K562 (cell line): ENCODE results near the gene RELL2. TPM values are rescaled to one million over a fixed set of nuclear protein-coding genes. Genes with fewer than 3 reads are reported as not detected.

ENCODE experiments used
- ADNP ChIP-seq: fragments of 200-800 bp; sonication (Bioruptor generic); IDR thresholded peaks from 2 replicates; pipeline ENCODE4 v1.6.1; 2016; ENCODE audit warnings: missing genetic modification characterization, missing compliant biosample characterization
- ASH1L ChIP-seq: fragments of 450-650 bp; IDR thresholded peaks from 2 replicates; pipeline ENCODE4 v1.6.1; 2018; ENCODE audit warnings: borderline replicate concordance, mild to moderate bottlenecking, low read depth; ENCODE audit not compliant: partially characterized antibody
- CHD4 ChIP-seq: fragments of 200-600 bp; sonication (generic); IDR thresholded peaks from 3 replicates; pipeline ENCODE4 v1.6.1; 2012; ENCODE audit warnings: low read depth, mild to moderate bottlenecking, mixed read lengths, low read length, inconsistent platforms; ENCODE audit not compliant: insufficient read depth, insufficient replicate concordance, poor library complexity, severe bottlenecking
- CREM ChIP-seq: IDR thresholded peaks from 2 replicates; pipeline ENCODE4 v1.6.1; 2014; ENCODE audit warnings: antibody characterized with exemption, low read depth
- EHMT2 ChIP-seq: fragments of 450-650 bp; IDR thresholded peaks from 2 replicates; pipeline ENCODE4 v1.6.1; 2018; ENCODE audit warnings: antibody characterized with exemption
- EP300 ChIP-seq: IDR thresholded peaks from 2 replicates; pipeline ENCODE4 v1.6.1; 2012; ENCODE audit warnings: low read length, improper control_type of control experiment
- GATAD2B ChIP-seq: fragments of 450-650 bp; IDR thresholded peaks from 2 replicates; pipeline ENCODE4 v1.6.1; 2017; ENCODE audit warnings: mild to moderate bottlenecking, borderline replicate concordance
- HDAC3 ChIP-seq: fragments of 450-650 bp; IDR thresholded peaks from 2 replicates; pipeline ENCODE4 v1.6.1; 2018; ENCODE audit warnings: borderline replicate concordance, mild to moderate bottlenecking, moderate library complexity; ENCODE audit not compliant: partially characterized antibody
- HOXB6 ChIP-seq: fragments of 250-450 bp; sonication (Bioruptor Pico); IDR thresholded peaks from 2 replicates; pipeline ENCODE4 v1.5.1; 2022; ENCODE audit warnings: mild to moderate bottlenecking, borderline replicate concordance
- JUN ChIP-seq, 2 experiments: sonication (generic) in 1 of 2; formaldehyde crosslinking in 1 of 2; IDR thresholded peaks; 2 replicates each; pipeline versions ENCODE4 v1.6.1 to v1.8.0; 2012 to 2022; ENCODE audit warnings: borderline replicate concordance in 2 of 2, mild to moderate bottlenecking in 2 of 2, improper control_type of control experiment in 1 of 2, low read depth in 1 of 2, low read length in 1 of 2, missing genetic modification reagents in 1 of 2
- KAT2B ChIP-seq: IDR thresholded peaks from one replicate; pipeline ENCODE4 v1.6.1; 2012; ENCODE audit warnings: low read depth, mild to moderate bottlenecking, control low read depth, inconsistent platforms, low read length, moderate library complexity
- KLF16 ChIP-seq: IDR thresholded peaks from 2 replicates; pipeline ENCODE4 v1.6.1; 2016; ENCODE audit warnings: antibody characterized with exemption
- NR3C1 ChIP-seq: sonication (generic); formaldehyde crosslinking; IDR thresholded peaks from 2 replicates; pipeline ENCODE4 v1.8.1; 2022; ENCODE audit warnings: missing genetic modification reagents
- RAD51 ChIP-seq: fragments of 450-650 bp; IDR thresholded peaks from 2 replicates; pipeline ENCODE4 v1.7.1; 2016; ENCODE audit warnings: low read depth, mild to moderate bottlenecking, borderline replicate concordance
- SLC30A9 ChIP-seq: fragments of 250-450 bp; sonication (Bioruptor Pico); IDR thresholded peaks from 2 replicates; pipeline ENCODE4 v1.8.0; 2022; ENCODE audit warnings: mild to moderate bottlenecking, moderate library complexity
- SREBF1 ChIP-seq: fragments of 150-350 bp; IDR thresholded peaks from 2 replicates; pipeline ENCODE4 v1.6.1; 2014; ENCODE audit warnings: antibody characterized with exemption, low read depth, low read length, borderline replicate concordance
- TAF1 ChIP-seq: IDR thresholded peaks from 2 replicates; pipeline ENCODE4 v1.6.1; 2011; ENCODE audit warnings: mild to moderate bottlenecking, low read length, moderate library complexity; ENCODE audit not compliant: insufficient read depth, control insufficient read depth, severe bottlenecking; ENCODE audit errors: extremely low read depth
- TBL1XR1 ChIP-seq, 2 experiments: IDR thresholded peaks; 2 replicates each; pipeline ENCODE4 v1.6.1; 2012; ENCODE audit warnings: improper control_type of control experiment in 2 of 2, low read length in 2 of 2, mild to moderate bottlenecking in 1 of 2
- TRIM24 ChIP-seq, 2 experiments: fragments of 450-650 bp; IDR thresholded peaks; 2 replicates each; pipeline ENCODE4 v1.6.1; 2016
- XRCC5 ChIP-seq: fragments of 200-400 bp; formaldehyde crosslinking; IDR thresholded peaks from 2 replicates; pipeline ENCODE4 v1.6.1; 2017; ENCODE audit warnings: low read depth, mild to moderate bottlenecking, low read length
- ZBTB17 ChIP-seq: fragments of 450-650 bp; formaldehyde crosslinking; IDR thresholded peaks from 2 replicates; pipeline ENCODE4 v1.4.0; 2020; ENCODE audit warnings: mild to moderate bottlenecking
- ZNF263 ChIP-seq: sonication (generic); formaldehyde crosslinking; IDR thresholded peaks from 2 replicates; pipeline ENCODE4 v1.8.0; 2022; ENCODE audit warnings: mild to moderate bottlenecking, missing genetic modification reagents, borderline replicate concordance
- ZNF431 ChIP-seq: sonication (generic); formaldehyde crosslinking; IDR thresholded peaks from 2 replicates; pipeline ENCODE4 v1.8.0; 2022; ENCODE audit warnings: mild to moderate bottlenecking, missing genetic modification reagents
- ZNF584 ChIP-seq: fragments of 200-800 bp; sonication (Bioruptor generic); IDR thresholded peaks from 2 replicates; pipeline ENCODE4 v1.6.1; 2016; ENCODE audit warnings: low read depth, mild to moderate bottlenecking, missing genetic modification characterization, missing compliant biosample characterization
- ZNF785 ChIP-seq: fragments of 250-450 bp; sonication (Bioruptor Pico); IDR thresholded peaks from 2 replicates; pipeline ENCODE4 v1.4.0; 2020; ENCODE audit warnings: mild to moderate bottlenecking
- polyA plus RNA-seq, 8 experiments: library from polyadenylated mRNA; depleted of rRNA in 4 of 8; stranded (reverse) in 5 of 8; unstranded in 3 of 8; fragments of >200 nt; fragmentation: Nextera tagmentation in 2 of 8; fragmentation: Illumina TruSeq in 1 of 8; extraction: Ambion mirVana in 2 of 8; extraction: Trizol in 1 of 8; gene quantifications; 2 replicates each; pipeline versions ENCODE4 v1.2.1 to v1.2.3, GENCODE V29; 2011 to 2014; ENCODE audit warnings: inconsistent platforms in 1 of 8, missing spikeins in 1 of 8
- total RNA-seq, 7 experiments: library from RNA; depleted of rRNA in 6 of 7; stranded (reverse); fragments of >200 nt in 6 of 7; fragmentation: Illumina TruSeq in 2 of 7; extraction: Trizol in 2 of 7; gene quantifications; 2 replicates each; pipeline versions ENCODE4 v1.2.1 to v1.2.3, GENCODE V29; 2011 to 2021; ENCODE audit warnings: low replicate concordance in 1 of 7
- TF ChIP-seq, protein P1 (sequence below), 2 experiments: fragments of 200-800 bp in 1 of 2; sonication (Bioruptor generic) in 1 of 2; sonication (generic) in 1 of 2; formaldehyde crosslinking in 1 of 2; IDR thresholded peaks in 1 of 2; conservative IDR thresholded peaks in 1 of 2; 2 replicates each; pipeline versions ENCODE4 v1.5.0 to v1.6.1; 2016 to 2020; ENCODE audit warnings: missing compliant biosample characterization in 1 of 2, missing genetic modification characterization in 1 of 2, missing genetic modification reagents in 1 of 2
- TF ChIP-seq, protein P2 (sequence below): sonication (generic); formaldehyde crosslinking; IDR thresholded peaks from 2 replicates; pipeline ENCODE4 v1.8.0; 2022; ENCODE audit warnings: mild to moderate bottlenecking, missing genetic modification reagents

RELL2 gene
- total and polyA plus RNA-seq, 9 of the 15 experiments (the other 6 are each of a cell fraction or from before 2014, with no cell fraction given) = 0.06 to 36.0 (median 14.3) TPM

DNA sequence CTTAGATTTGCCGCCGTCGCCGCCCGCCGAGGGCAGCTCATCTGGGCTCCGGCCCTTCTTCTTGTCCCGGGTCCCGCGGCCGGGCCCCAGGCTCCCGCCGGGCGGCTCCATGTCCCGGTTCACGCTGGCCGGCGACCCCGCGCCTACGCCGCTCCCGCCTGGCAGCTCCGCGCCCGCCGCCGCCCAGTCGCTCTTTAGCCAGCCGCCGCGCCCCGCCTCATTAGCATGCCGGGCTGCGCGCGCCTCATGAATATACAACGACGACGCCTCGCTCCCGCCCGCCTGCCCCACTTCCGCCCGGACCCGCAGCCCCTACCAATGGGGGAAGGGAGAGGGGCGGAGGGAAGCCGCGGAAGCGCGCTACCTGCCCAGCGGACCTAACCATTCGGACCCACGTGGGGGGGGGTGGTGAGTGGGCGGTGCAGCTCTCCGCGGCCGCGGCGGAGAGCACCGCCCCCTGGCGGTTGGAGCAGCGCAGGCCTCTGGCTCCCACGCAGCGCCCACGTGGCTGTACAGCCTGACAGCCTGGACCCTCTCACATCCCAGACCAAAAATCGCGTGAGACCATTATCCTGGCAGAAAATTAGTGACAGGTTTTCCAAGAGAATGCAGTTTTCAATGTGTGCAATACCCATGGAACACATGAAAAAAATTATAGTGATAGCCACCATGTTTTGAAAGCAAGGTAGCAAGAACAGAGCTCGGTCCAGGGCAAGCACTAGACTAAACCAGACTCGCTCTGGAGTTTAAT, 17.8 kb upstream of the RELL2 start, which contains the start of gene DIAPH1 (continued):
- TF ChIP-seq ZBTB17 (peak; percentile 50; the same call in 1 of the 2 replicates), TBL1XR1 (IDR thresholded peaks at IDR 0.05; ENCODE audit: low read length in 2 of 2) (peak; percentile 65 to 78), ZNF785 (CRISPR knock-in tag) (no peak), RAD51 (peak; percentile 71), NR3C1 (CRISPR knock-in tag) (no peak), ZNF263 (peak; percentile 37; the same call in 1 of the 2 replicates), KLF16 (peak; percentile 66), SLC30A9 (CRISPR knock-in tag) (no peak), HDAC3 (no peak), ASH1L (peak; percentile 21), ZNF431 (peak; percentile 62; the same call in 1 of the 2 replicates), TAF1 (peak; percentile 90), ADNP (tag) (no peak), HOXB6 (CRISPR knock-in tag) (no peak), EP300 (0 out of 2 replicates have a peak, but pooled peaks have one; percentile 50), SREBF1 (peak; percentile 89; the same call in 1 of the 2 replicates), CREM (peak; percentile 89), XRCC5 (peak; percentile 78; the same call in 1 of the 2 replicates), GATAD2B (peak; percentile 92), CHD4 (no peak), JUN (IDR thresholded peaks at IDR 0.05; ENCODE audit: borderline replicate concordance, low read depth, low read length) (peak; percentile 58; the same call in 1 of the 2 replicates), JUN (CRISPR knock-in tag; IDR thresholded peaks at IDR 0.05; ENCODE audit: borderline replicate concordance) (peak; percentile 66; the same call in 1 of the 2 replicates), TRIM24 (IDR thresholded peaks at IDR 0.05) (no peak), EHMT2 (no peak), KAT2B (no peak), ZNF584 (CRISPR knock-in tag) (0 out of 2 replicates have a peak, but pooled peaks have one; percentile 18)
- TF ChIP-seq, protein P1, sequence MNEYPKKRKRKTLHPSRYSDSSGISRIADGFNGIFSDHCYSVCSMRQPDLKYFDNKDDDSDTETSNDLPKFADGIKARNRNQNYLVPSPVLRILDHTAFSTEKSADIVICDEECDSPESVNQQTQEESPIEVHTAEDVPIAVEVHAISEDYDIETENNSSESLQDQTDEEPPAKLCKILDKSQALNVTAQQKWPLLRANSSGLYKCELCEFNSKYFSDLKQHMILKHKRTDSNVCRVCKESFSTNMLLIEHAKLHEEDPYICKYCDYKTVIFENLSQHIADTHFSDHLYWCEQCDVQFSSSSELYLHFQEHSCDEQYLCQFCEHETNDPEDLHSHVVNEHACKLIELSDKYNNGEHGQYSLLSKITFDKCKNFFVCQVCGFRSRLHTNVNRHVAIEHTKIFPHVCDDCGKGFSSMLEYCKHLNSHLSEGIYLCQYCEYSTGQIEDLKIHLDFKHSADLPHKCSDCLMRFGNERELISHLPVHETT (CRISPR knock-in tag; conservative IDR thresholded peaks at IDR 0.05 in 1 of 2, IDR thresholded peaks at IDR 0.05 in 1 of 2) = peak in 1 of 2 experiments; percentile 52; a peak in 1 of 4 replicates
- TF ChIP-seq, protein P2, sequence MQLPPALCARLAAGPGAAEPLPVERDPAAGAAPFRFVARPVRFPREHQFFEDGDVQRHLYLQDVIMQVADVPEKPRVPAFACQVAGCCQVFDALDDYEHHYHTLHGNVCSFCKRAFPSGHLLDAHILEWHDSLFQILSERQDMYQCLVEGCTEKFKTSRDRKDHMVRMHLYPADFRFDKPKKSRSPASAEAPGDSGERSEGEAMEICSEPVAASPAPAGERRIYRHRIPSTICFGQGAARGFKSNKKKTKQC (CRISPR knock-in tag) = 0 out of 2 replicates have a peak, but pooled peaks have one; percentile 71
